ENCODE results near the gene ROBO1.

Gene ROBO1

DNA sequence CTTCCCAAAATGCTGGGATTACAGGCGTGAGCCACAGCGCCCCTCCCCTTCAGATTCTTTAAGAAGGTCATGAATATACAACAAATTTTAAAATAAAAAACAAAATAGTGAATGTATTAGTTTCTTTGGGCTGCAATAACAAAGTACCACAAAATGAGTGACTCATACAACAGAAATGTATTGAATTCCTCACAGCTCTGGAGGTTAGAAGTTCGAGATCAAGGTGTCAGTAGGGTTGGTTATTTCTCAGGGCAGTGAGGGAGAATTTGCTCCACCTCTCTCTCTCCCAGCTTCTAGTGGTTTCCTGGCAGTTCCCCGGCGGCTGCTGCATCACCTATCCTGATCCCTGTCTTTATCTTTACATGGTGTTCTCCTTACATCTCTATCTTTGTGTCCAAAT lies 804.0 kb downstream of the ROBO1 start:
- DNase-seq = no peak

DNA sequence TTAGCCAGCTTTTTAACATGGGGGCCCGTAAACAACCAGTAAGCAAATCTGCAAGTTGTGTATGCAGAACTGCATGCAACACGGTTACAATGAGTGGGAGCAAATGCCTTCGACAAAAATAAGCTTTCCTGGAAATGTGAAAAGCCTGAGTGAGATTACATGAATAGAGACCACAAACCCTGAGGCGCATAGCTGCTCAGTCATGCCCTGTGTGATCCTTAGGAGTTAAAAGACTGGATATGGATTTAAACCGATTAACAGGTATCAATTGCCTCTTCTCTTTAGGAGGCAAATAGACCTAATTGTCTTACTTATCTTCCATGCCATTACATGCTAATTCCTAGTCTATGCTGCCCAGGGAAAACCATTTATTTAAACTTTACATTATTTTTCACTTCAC lies 810.3 kb downstream of the ROBO1 start:
- DNase-seq = no peak

DNA sequence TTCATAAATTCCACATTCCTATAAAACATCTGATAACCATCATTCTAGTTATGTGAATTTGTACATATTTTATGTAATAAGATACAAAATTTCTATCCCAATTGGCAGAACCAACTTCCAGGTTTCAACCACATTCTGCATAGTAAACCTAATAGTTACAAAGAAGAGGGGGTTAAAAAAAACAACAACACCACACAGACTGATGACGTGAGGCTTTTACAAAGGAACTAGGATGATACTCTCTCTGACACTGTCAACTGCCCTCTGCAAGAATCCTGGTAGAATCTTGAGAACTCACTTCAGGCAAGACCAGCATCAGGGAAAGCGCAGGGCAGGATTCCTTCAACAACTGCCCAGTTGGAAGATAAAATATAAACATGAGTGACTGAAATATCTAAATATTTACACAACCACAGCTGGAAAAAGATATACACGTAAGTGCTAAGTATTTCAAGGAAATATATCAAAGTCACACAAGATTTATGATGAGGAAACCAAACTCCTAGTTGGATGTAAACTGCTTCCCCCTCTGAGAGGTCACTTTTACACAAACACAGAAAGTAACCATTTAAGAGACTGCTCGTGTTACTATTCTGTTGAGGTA lies 816.4 kb downstream of the ROBO1 start:
- no peak for DNase-seq

DNA sequence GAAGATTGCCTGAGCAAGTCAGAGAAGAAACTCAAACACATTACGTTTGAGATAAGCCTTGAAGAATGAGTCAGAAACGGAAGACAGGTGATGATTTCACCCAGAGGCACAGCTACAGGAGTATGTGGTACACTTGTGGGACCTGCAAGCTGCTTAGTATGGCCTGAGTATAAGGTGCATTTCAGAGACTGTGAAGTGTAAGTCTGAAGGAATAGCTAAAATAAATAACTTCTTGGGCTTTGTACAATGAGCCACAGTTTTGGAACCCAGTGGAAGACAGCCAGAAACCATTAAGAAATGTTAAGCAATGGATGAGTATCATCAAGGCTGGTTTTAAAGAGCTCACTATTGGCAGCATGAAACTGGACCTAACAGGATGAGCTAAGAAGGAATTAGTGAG lies 826.2 kb downstream of the ROBO1 start:
- DNase-seq = no peak

DNA sequence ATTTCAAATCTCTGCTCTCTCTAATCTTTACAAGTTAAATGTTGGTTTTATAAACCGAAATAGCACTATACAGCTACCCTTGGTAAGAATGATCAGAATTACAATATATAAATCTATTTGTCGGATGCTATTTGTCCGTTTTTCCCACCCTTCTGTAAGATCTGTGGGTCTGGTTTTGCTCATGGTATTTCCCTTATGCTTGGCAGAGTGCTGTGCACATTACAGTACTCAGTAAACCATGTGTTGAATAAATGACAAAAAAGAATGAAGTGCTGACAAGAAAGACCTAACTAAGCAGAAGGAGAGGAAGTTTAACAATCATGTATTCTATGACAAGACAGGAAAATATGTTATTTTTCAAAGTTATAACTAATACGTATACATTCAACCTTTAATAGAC lies 827.2 kb downstream of the ROBO1 start:
- DNase-seq = no peak

DNA sequence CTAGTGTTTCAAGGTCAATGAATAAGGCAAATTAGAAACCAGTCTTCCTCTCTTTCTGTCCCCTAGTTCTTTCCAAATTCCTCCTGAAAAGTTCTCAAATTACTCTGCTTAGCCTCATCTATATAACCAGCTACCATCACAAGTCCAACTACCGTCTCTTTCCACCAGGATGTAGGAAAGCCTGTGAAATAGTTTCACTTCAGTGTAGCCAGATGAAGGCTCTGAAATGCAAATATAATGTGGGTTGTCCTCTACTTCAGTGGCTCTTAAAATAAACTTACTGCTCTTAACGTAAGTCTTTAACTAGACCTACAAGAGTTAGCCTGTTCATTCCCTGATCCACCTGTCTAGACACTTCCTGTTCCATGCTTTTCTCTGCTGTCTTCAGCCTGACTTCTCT lies 827.7 kb downstream of the ROBO1 start:
- DNase-seq = no peak

DNA sequence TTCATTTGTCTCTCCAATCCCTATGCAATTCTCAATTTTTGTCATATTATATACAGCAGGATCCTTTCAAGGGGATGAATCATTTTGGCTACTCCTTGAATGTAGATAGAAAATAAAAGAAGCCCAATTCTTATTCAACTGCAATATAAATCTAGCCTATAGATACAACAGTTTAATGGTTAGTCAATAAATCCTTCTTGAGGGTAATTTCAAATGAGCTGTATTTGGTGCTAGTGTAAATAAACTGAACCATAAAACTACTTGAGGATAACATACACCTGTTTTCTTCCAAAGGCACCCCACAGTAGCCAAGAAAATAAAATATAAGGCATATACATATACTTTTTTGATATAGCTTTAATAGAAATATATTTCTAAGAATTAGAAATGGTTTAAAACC lies 830.3 kb downstream of the ROBO1 start:
- no peak for DNase-seq

DNA sequence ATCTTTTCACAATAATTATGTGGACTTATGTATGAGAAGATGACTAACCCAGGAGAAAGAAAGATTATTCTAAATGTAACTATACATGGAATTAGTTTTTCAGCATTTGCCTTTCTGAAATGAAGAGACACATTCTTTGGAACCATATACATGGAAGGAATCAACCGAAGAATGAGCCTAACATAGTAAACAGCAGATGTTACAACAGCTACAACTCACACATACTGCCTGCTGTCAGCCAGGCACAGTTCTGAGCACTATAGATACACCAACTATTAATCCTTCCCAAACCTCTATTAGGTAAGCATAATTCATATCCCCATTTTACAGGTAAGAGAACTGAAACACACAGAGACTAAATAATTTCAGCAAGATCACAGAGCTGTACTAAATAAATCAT lies 840.0 kb downstream of the ROBO1 start:
- DNase-seq = no peak

DNA sequence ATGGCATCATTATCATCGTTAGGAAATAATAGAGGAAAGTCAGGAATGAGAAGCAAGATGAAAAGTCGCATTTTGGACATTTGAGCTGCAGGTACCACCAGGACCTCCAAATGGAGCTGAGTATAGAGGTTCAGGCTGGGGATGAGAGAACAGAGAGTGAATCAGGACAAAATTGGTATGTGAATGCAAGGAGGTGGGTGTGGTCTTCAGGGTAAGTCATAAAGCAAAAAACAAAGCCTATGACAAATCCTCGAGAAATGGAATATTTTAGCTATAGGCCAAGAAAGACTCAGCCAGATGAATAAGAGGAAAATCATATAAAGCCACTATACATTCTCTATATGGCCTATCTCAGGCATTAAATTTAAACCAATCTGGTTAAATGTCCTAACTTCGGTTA lies 841.3 kb downstream of the ROBO1 start:
- no peak for DNase-seq

DNA sequence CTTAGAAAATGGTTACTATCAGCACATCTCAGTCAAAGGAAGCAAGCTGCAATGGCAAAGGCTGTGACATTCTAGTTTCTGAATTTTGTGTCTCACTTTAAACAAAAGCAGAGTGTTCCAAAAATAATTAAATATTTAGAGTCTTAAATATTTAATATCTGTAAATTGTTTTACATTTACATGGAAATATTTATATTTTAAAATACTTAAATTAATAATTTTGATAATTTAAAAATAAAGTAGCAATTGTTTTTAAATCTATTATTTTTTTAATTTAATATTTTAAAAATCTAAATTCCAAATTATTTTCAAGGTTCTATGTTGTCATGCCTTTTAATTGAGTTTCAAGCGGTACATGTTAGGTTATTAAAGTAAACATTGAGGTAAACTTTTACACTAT lies 843.1 kb downstream of the ROBO1 start:
- no peak for DNase-seq

DNA sequence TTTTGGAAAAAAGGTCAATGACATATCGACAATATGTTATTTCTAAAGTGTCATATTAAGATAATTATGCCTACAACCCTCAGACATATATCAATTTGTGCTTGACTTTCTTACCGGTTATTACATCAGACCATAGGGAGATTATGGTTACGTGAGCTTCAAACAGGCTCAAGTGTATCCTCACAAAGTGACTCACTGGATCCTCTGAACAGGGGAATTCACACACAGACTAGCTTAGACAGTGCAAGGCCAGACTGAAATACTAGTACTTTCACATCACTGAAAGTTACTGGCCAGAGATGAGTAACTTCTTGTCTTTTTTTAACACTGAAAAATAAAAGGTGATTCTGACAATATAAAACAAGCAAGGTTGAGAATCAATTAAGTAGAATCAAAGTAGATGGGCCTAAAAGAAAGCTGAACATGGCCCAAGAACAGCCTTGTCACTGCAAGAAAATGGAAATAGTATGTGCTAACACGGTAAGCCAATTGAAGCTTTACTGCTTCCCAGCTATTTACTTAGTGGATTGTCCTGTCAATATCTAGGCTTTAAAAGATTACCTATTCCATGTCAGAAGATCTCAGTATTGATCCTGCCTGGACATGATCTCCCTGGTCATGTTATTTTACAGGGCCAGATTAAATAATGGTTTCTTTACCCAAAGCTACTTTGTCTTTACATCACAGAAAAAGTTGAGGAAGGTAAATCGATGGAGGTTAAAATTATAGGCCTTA lies 848.6 kb downstream of the ROBO1 start:
- no peak for DNase-seq

DNA sequence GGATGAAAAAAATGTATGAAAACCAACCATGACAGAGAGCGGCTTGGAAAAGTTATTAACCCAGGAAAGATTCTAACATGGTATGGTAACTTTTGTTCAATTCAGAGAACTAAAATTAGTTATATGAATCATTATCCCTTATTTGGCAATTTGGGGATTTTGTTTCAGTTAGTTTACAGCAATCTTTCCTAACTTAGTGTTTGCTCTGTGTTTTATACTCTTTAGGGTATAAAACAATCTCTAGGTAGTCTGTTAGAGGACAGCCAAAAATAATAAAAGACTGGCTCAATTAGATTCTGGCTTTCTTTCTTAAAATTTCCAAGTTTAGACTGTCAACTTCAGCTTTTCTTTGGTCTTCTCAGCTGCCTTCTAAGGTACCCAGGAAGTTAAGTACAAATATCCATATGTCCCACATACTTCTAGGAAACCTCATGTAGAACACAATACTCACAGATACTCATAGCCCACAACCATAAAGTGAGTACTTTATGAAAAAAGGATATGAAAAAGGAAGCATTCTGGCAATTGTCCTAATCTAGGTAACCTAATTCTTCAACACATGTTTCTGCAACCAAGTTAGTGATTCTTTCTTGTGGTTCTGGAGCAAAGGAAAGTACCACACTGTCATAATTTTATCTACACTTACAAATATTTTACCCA lies 849.3 kb downstream of the ROBO1 start:
- no peak for DNase-seq

DNA sequence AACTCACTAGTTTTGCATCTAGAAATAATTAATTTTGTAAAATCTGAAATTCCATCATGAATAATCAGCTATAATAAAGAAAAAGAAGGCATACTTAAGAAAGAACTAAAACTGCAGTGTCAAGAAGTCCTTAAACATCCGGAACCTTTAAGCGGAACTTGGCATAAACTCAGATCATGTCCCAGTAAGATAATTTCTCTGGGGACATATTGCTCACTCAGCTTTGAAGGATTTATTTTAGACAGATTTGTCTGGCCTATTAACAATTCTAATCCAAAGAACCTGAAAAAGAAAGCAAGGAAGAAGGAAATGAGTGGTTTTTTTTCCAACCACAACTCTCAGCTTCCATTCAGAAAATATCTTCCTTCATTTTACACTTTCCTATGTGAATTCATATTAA lies 850.3 kb downstream of the ROBO1 start:
- DNase-seq = no peak

DNA sequence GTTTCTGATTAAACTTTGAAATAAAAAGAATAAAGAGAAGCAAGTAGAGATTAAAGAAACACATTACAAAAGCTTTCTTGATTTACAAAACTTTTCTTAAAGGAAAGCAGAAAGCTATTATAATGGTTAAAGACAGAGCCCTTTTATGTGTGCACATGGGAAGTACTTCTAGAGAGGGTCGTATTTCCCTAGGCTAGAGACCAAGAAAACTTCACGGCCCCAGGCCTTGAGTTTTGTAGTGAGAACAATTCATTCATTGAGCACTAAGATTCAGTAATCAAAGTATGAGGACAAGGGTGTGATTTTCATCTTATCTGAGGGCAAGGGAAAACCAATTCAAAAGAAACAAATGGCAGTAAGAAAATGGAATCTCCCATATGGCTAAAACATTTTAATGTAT lies 854.1 kb downstream of the ROBO1 start:
- DNase-seq = no peak

DNA sequence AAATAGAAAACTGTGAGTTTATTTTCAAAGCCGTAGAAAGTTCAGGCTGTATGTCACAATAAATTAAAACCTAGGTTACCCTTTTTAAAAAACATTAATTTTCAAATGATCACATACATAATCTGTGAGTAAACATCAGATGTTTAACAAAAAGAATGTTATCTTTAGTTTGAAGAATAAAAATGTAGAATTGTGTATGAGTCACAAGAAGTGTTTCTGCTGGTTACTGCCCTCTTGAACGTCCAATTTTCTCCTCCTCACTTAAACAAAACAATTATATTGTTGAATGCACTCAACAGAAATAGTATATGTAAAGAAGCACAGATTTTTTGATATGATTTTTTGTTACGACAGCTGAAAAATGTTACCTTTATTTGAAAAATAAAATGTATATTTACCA lies 855.1 kb downstream of the ROBO1 start:
- DNase-seq = no peak

DNA sequence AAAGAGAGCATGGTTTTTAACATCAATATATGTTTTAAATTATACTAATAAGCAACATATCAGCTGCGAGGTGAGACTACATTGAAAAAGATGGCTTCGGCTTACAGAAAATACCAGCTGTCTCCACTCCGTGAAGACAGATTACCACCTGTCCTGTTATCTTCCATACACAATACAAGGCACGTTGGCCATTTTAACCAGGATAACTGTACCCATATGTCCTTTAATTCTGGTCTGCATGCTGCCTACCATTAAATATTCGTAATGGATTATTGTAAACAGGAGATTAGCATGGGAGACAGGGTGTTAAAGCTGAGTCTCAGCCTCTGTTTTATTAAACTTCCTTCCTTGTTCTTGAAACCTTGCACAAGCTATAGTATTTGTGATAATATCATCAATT lies 855.5 kb downstream of the ROBO1 start:
- no peak for DNase-seq

DNA sequence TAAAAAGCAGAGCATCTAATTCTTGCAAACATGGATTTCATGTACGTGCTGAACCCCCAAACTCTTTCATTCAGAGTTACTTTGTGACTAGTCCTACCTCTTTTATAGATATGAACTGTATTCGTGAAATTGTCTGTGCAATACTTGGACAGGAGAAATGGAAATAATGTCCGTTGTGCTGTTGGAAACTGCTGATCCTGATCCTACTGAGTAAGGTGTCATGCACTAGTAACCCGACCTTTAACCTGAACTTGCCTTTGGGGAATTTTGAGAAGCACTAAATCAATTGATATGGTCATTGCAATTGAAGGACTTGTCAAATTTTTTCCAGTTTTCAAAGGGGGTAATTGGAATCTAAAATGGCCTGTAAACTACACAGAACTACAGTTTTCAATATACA lies 856.4 kb downstream of the ROBO1 start:
- no peak for DNase-seq

DNA sequence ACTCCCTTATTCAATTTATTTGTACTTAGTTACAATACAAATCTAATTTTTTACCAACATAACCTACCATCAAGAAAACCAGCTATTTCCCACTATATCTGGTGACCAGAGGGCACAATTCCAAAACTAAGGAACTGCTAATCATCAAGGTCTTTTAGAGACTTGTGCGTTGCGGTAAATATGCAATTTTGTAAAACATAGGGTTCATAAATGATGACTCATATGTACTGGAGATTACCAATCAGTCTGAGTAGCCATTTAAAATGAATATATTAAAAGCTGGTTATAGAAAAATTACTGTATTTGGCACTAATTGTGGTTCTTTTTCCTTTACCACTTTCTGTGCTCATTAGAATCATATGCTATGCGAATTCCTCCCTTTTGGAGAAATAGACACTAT lies 859.6 kb downstream of the ROBO1 start:
- DNase-seq = no peak

DNA sequence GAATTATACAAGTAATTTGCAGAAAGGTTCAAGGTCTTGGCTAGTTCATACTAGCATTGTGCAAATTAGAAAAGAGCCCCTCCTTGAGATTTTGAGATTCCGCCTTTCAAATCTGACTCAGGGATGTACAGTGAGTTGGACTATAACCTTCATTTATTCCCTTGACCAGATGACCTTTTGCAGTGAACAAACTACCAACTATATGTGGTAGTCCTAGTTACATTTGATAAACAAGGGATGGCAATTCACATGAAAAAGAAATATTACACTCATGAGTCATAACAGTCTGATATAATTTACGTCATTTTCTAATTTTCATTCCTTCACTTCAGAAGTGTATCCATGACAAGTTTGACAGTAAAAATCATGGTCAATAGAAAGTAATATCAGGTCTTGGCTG lies 860.4 kb downstream of the ROBO1 start:
- no peak for DNase-seq

DNA sequence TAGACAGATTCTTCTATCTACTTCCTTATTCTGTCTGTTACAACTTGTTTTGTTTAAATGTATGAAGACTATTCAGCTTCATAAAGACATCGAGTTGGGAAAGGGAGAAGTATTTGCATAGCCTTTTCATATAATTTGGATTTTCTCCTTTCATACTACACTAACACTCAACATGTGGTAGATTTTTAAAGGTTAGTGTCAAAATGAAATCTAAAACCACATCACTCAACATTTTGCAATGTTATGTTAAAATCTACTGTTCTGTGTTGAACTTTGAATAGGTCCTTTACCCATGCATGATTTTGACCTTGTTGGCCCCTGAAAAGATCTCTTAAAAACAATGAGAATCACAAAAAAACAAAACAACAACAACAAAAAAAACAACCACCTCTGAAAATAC lies 860.9 kb downstream of the ROBO1 start:
- no peak for DNase-seq

DNA sequence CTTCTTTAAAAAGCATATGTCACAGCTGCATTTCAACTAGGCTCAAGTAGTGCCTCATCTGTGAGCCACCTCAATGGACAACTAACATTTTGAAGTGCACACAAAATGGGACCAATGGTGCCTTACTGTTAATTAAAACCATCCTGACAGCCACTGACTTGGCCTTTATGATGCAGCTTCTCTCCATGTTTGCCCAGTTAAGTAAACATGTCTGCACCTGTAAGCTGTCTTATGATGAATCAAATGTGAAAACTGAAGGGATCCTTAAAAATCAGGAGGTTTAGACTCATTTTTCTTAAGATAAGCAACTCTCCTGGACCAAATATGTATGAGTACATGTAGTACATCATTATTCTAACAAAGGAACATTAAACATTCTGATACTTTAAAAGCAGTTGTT lies 861.6 kb downstream of the ROBO1 start:
- no peak for DNase-seq

DNA sequence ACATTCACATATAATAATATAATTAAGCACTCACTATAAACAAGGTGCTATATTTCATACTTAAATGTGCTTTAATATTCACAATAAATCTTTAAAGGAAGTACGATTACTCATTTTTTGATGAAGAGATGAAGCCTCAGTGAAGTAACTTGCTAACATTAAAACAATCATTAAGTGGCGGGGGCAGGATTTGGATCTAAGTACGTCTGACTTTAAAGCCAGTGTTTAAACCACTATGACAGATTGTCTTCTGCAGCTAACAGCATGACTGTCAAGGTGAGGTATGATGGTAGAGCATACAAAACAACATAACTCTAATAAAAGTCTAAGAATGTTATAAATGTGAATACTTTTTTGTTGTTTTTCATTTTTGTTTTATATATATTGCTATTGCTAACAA lies 862.1 kb downstream of the ROBO1 start:
- no peak for DNase-seq

DNA sequence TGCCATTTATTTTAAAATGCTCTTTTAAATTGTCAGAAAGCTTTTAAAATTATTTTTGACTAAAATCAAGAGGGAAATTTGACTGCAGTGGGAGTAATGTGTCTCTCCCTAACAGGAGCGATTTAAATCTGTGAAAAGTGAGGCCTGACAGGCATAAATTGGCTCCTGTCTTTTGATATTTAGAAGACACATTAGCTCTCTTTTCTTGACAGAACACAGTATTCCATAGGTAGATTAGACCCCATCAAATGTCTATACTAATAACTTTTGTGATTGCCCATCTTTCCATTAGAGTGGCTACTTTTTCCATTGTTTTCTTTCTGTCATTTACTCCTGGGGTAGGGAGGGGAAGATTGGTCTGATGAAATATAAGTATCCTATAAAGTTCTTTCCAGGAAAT lies 866.3 kb downstream of the ROBO1 start:
- no peak for DNase-seq

DNA sequence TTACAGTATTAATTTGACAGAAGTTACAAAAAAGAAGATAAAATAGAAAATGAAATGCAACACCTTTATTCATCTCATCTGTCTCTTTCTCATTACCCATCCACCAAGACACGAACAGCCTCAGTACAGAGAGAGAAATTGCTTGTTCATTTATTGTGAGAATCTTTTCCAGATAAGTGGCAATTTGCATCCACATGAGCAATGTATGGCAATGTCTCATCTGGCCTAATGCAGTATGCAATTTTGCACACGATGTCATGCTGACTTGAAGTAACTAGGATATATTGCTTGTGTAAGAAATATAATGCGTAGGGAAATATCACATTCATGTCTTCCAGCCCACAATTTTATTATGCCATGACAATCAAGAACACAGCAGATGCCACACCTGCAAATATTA lies 866.9 kb downstream of the ROBO1 start:
- no peak for DNase-seq

DNA sequence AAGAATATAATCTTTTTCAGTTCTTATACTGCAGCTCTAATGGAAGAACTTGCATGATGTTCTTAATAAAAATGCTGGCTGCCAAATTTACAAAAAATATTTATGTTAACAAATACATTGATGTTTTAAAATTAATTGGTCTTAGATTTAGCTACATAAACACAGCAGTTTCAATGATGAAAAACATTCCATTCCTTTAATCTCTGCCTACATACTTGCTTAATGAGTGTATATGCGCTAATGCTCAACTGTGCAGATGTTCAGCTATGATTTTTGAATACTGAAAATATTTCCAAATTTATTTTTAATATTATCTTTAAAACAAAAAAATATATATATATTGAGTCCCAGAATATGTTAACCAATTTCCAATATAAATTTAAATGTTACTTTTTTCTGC lies 867.4 kb downstream of the ROBO1 start:
- DNase-seq = no peak

All from AML-193 (cell line).